CD4-positive, alpha-beta T cell (primary cell): Measurements from ENCODE around the gene RAB8A. TPM values are rescaled to one million over a fixed set of nuclear protein-coding genes. Genes with fewer than 3 reads are reported as not detected.

Experiments
- ATAC-seq: fragments of 200-7000 bp; cut with Tn5 transposase; one replicate; pipeline ENCODE4 v1.10.0; 2022; ENCODE audit warnings: mild to moderate bottlenecking; ENCODE audit not compliant: poor library complexity
- CTCF ChIA-PET: fragments of 350-600 bp; sonication (Branson Sonifier 250); formaldehyde crosslinking; loops from one replicate; lab custom pipeline; 2021; ENCODE audit warnings: antibody characterized with exemption, inconsistent platforms; lab: Charles Lee
- POLR2A ChIA-PET: fragments of 350-600 bp; sonication (Branson Sonifier 250); formaldehyde crosslinking; loops from one replicate; lab custom pipeline; 2021; ENCODE audit warnings: antibody characterized with exemption, inconsistent platforms; lab: Charles Lee
- DNase-seq, 14 experiments: peaks; one replicate each; pipeline ENCODE4 v3.0.0-alpha.2; 2013 to 2020; ENCODE audit warnings: mixed read lengths in 2 of 14
- H3K27ac ChIP-seq, 2 donors: one replicate each; pipeline versions ENCODE4 v1.5.1 to v1.7.0; 2013; ENCODE audit warnings: low read length in 2 of 2, low read depth in 1 of 2, mild to moderate bottlenecking in 1 of 2
- H3K27me3 ChIP-seq, 2 experiments: 1 replicate in 1 of 2; 2 replicates in 1 of 2; pipeline versions ENCODE4 v1.6.1 to v1.7.0; 2013; ENCODE audit warnings: low read length in 2 of 2, control low read depth in 1 of 2, mild to moderate bottlenecking in 1 of 2, moderate library complexity in 1 of 2; ENCODE audit not compliant: insufficient read depth in 2 of 2, control insufficient read depth in 1 of 2
- H3K36me3 ChIP-seq: one replicate; pipeline ENCODE4 v1.6.1; 2013; ENCODE audit warnings: low read length, control low read depth; ENCODE audit not compliant: insufficient read depth
- H3K4me1 ChIP-seq: one replicate; pipeline ENCODE4 v1.6.1; 2013; ENCODE audit warnings: low read length, control low read depth; ENCODE audit not compliant: insufficient read depth
- H3K4me3 ChIP-seq: one replicate; pipeline ENCODE4 v1.5.1; 2013; ENCODE audit warnings: mild to moderate bottlenecking, low read length, moderate library complexity
- H3K9me3 ChIP-seq, 2 experiments: 1 replicate in 1 of 2; 2 replicates in 1 of 2; pipeline versions ENCODE4 v1.6.1 to v1.7.0; 2013; ENCODE audit warnings: low read length in 2 of 2, mild to moderate bottlenecking in 2 of 2, control low read depth in 1 of 2, moderate library complexity in 1 of 2; ENCODE audit not compliant: control insufficient read depth in 1 of 2, insufficient read depth in 1 of 2
- H3K27ac Mint-ChIP-seq: one replicate; pipeline ENCODE4 v1.8.0; 2020; ENCODE audit warnings: mixed read lengths
- H3K27me3 Mint-ChIP-seq: one replicate; pipeline ENCODE4 v1.8.0; 2021; ENCODE audit warnings: mixed read lengths
- H3K36me3 Mint-ChIP-seq: one replicate; pipeline ENCODE4 v1.8.0; 2021; ENCODE audit warnings: low read depth, mixed read lengths
- H3K4me1 Mint-ChIP-seq: one replicate; pipeline ENCODE4 v1.8.0; 2021; ENCODE audit warnings: low read depth, mixed read lengths
- H3K4me3 Mint-ChIP-seq: one replicate; pipeline ENCODE4 v1.8.0; 2020; ENCODE audit warnings: mild to moderate bottlenecking, mixed read lengths
- H3K9me3 Mint-ChIP-seq: one replicate; pipeline ENCODE4 v1.8.0; 2020; ENCODE audit warnings: mixed read lengths
- CTCF ChIP-seq: fragments of 200-600 bp; IDR thresholded peaks from one replicate; pipeline ENCODE4 v1.8.0; 2022; ENCODE audit warnings: antibody characterized with exemption, mild to moderate bottlenecking
- intact Hi-C, 2 experiments: fragments of 100-400 bp; cut with DNase I in 1 of 2; cut with micrococcal nuclease in 1 of 2; formaldehyde crosslinking; loops; one replicate each; pipeline versions ENCODE4 v1.15.1 to v1.9.0; 2023 to 2025; cut with DNase I, micrococcal nuclease
- total RNA-seq, 174 experiments: library from RNA in 2 of 174; stranded (reverse) in 2 of 174; gene quantifications; one replicate each; pipeline ENCODE4 v1.2.3 and lab custom pipeline; 2021 to 2026

RAB8A gene
- total RNA-seq, 2 experiments from 2014 or later: 74.9 to 79.0 TPM

GRCh38 chr19:16125737-16126495 lies 14.2 kb downstream of the RAB8A start:
- DNase-seq (no peak), ATAC-seq (no peak)
- Histone ChIP-seq H3K4me1 (peaks cover 3% of the 10 kb centered on the region), H3K27ac (no peak overlapping the region), H3K9me3 (no peaks in the 10 kb centered on the region), H3K27me3 (no peaks in the 10 kb centered on the region), H3K4me3 (no peak overlapping the region), H3K36me3 (peaks cover 95% of the 10 kb centered on the region)
- no peak for TF ChIP-seq CTCF
- ChIA-PET CTCF (interaction anchor here (0.7 kb wide), 1 partner anchor 84 kb away, joined by 3 read pairs; no protein-coding TSS in a partner anchor), POLR2A (no interaction called here)
- intact Hi-C loops: loop anchor here in 1 of 2 experiments (5.0 kb wide), 1 partner anchor 46 kb away; the partner anchor contains the start of gene CIB3
- no peak overlapping the region for H3K27ac Mint-ChIP-seq
- peaks cover 95% of the 10 kb centered on the region for H3K36me3 Mint-ChIP-seq
- no peaks in the 10 kb centered on the region for H3K9me3 Mint-ChIP-seq
- H3K27me3 Mint-ChIP-seq: no peaks in the 10 kb centered on the region
- H3K4me3 Mint-ChIP-seq: no peak overlapping the region
- H3K4me1 Mint-ChIP-seq: no peaks in the 10 kb centered on the region

GRCh38 chr19:16127080-16127479 lies 15.4 kb downstream of the RAB8A start:
- intact Hi-C loops: loop anchor here in 1 of 2 experiments (5.0 kb wide), 1 partner anchor 45 kb away; the partner anchor contains the start of gene CIB3
- no peaks in the 10 kb centered on the region for H3K9me3 Mint-ChIP-seq
- no peaks in the 10 kb centered on the region for H3K27me3 Mint-ChIP-seq
- peaks cover 92% of the 10 kb centered on the region for H3K36me3 ChIP-seq
- no peak overlapping the region for H3K27ac ChIP-seq
- ATAC-seq: no peak
- H3K4me3 Mint-ChIP-seq: no peak overlapping the region
- H3K4me1 Mint-ChIP-seq: no peaks in the 10 kb centered on the region
- no peaks in the 10 kb centered on the region for H3K27me3 ChIP-seq
- DNase-seq: no peak
- peaks cover 3% of the 10 kb centered on the region for H3K4me1 ChIP-seq
- no peak overlapping the region for H3K27ac Mint-ChIP-seq
- ChIA-PET CTCF (no interaction called here), POLR2A (interaction anchor here (0.6 to 1.2 kb wide), 2 partner anchors 20 to 36 kb away, joined by 4 read pairs; no protein-coding TSS in a partner anchor)
- no peaks in the 10 kb centered on the region for H3K9me3 ChIP-seq
- peaks cover 95% of the 10 kb centered on the region for H3K36me3 Mint-ChIP-seq
- no peak for TF ChIP-seq CTCF
- H3K4me3 ChIP-seq: no peak overlapping the region

GRCh38 chr19:16127776-16128371 lies 16.2 kb downstream of the RAB8A start:
- Mint-ChIP-seq H3K9me3 (no peaks in the 10 kb centered on the region), H3K27ac (no peak overlapping the region)

More at GRCh38 chr19:16127776-16128371, 16.2 kb downstream of the RAB8A start:
- Histone ChIP-seq H3K36me3 (peaks cover 92% of the 10 kb centered on the region), H3K4me1 (peaks cover under 1% of the 10 kb centered on the region), H3K4me3 (no peak overlapping the region), H3K9me3 (no peaks in the 10 kb centered on the region), H3K27me3 (no peaks in the 10 kb centered on the region), H3K27ac (no peak overlapping the region)
- CTCF ChIA-PET: no interaction called here
- intact Hi-C loops: loop anchor here in 1 of 2 experiments (5.0 kb wide), 1 partner anchor 44 kb away; the partner anchor contains the start of gene CIB3
- H3K27me3 Mint-ChIP-seq: no peaks in the 10 kb centered on the region
- no peak for TF ChIP-seq CTCF
- H3K4me3 Mint-ChIP-seq: no peak overlapping the region
- H3K36me3 Mint-ChIP-seq: peaks cover 98% of the 10 kb centered on the region
- DNase-seq (no peak), ATAC-seq (no peak)
- POLR2A ChIA-PET: interaction anchor here (1.2 kb wide), 1 partner anchor 35 kb away, joined by 4 read pairs; no protein-coding TSS in a partner anchor
- no peaks in the 10 kb centered on the region for H3K4me1 Mint-ChIP-seq
